HFFc6 (cell line): ENCODE results near the gene SLC23A2. TPM values are rescaled to one million over a fixed set of nuclear protein-coding genes. Genes with fewer than 3 reads are reported as not detected.
A peak's percentile ranks its signal among the peaks of the same experiment; 100 is the strongest.
"Not testable (repeated sequence)": the region's sequence is repeated elsewhere in the genome, so short reads cannot be mapped to it uniquely, and the experiment has no call there.

ENCODE experiments used
- DNase-seq: peaks from one replicate; pipeline ENCODE4 v3.0.0-alpha.2; 2018
- H3K27ac Mint-ChIP-seq: 2 replicates; pipeline ENCODE4 v1.8.0; 2020; ENCODE audit warnings: mild to moderate bottlenecking, mixed read lengths
- H3K27me3 Mint-ChIP-seq: 2 replicates; pipeline ENCODE4 v1.8.0; 2021; ENCODE audit warnings: mild to moderate bottlenecking, moderate library complexity, mixed read lengths; ENCODE audit not compliant: insufficient read depth
- H3K36me3 Mint-ChIP-seq: 2 replicates; pipeline ENCODE4 v1.8.0; 2021; ENCODE audit warnings: low read depth, mixed read lengths
- H3K4me1 Mint-ChIP-seq: 2 replicates; pipeline ENCODE4 v1.8.0; 2020; ENCODE audit warnings: low read depth, mixed read lengths
- H3K4me3 Mint-ChIP-seq: 2 replicates; pipeline ENCODE4 v1.8.0; 2020; ENCODE audit warnings: mild to moderate bottlenecking, moderate library complexity, mixed read lengths
- H3K9me3 Mint-ChIP-seq: 2 replicates; pipeline ENCODE4 v1.8.0; 2020; ENCODE audit warnings: mild to moderate bottlenecking, mixed read lengths
- total RNA-seq, 6 experiments: library from RNA; stranded (reverse); fragmentation: NEBNext Ultra II Directional; extraction: Animal tissue kit (Norgen Biotek cat#: 25700); gene quantifications; 2 replicates in 1 of 6; 3 replicates in 5 of 6; pipeline ENCODE4 v1.2.3, GENCODE V29; 2021
- TF ChIP-seq, protein P1 (sequence below): fragments of 200-600 bp; sonication (generic); IDR thresholded peaks from 2 replicates; pipeline ENCODE4 v1.5.0; 2021; ENCODE audit warnings: antibody characterized with exemption, mild to moderate bottlenecking

SLC23A2 gene
- total RNA-seq, 6 experiments from 2014 or later, result 12.5 to 17.2 (median 15.7) TPM

- H3K27me3 Mint-ChIP-seq, result peaks cover 16% of the 10 kb centered on the region
- no peaks in the 10 kb centered on the region for H3K9me3 Mint-ChIP-seq
- H3K36me3 Mint-ChIP-seq, result no peaks in the 10 kb centered on the region
- no peaks in the 10 kb centered on the region; the same call in 1 of the 2 replicates for H3K4me1 Mint-ChIP-seq
- no peak overlapping the region for H3K4me3 Mint-ChIP-seq
- TF ChIP-seq, protein P1, sequence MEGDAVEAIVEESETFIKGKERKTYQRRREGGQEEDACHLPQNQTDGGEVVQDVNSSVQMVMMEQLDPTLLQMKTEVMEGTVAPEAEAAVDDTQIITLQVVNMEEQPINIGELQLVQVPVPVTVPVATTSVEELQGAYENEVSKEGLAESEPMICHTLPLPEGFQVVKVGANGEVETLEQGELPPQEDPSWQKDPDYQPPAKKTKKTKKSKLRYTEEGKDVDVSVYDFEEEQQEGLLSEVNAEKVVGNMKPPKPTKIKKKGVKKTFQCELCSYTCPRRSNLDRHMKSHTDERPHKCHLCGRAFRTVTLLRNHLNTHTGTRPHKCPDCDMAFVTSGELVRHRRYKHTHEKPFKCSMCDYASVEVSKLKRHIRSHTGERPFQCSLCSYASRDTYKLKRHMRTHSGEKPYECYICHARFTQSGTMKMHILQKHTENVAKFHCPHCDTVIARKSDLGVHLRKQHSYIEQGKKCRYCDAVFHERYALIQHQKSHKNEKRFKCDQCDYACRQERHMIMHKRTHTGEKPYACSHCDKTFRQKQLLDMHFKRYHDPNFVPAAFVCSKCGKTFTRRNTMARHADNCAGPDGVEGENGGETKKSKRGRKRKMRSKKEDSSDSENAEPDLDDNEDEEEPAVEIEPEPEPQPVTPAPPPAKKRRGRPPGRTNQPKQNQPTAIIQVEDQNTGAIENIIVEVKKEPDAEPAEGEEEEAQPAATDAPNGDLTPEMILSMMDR, result no peak
- no peak overlapping the region for H3K27ac Mint-ChIP-seq
- DNase-seq, result no peak
Observed at GRCh38 chr20:5040345-5040744, 39.0 kb upstream of the SLC23A2 start.

GRCh38 chr20:5039889-5040288 is 38.6 kb upstream of the SLC23A2 start:
- H3K4me1 Mint-ChIP-seq, result no peaks in the 10 kb centered on the region; the same call in 1 of the 2 replicates
- TF ChIP-seq, protein P1, result no peak
- no peaks in the 10 kb centered on the region for H3K9me3 Mint-ChIP-seq
- no peak overlapping the region for H3K4me3 Mint-ChIP-seq
- no peaks in the 10 kb centered on the region for H3K36me3 Mint-ChIP-seq
- DNase-seq, result no peak
- H3K27ac Mint-ChIP-seq, result no peak overlapping the region
- peaks cover 16% of the 10 kb centered on the region for H3K27me3 Mint-ChIP-seq

DNA sequence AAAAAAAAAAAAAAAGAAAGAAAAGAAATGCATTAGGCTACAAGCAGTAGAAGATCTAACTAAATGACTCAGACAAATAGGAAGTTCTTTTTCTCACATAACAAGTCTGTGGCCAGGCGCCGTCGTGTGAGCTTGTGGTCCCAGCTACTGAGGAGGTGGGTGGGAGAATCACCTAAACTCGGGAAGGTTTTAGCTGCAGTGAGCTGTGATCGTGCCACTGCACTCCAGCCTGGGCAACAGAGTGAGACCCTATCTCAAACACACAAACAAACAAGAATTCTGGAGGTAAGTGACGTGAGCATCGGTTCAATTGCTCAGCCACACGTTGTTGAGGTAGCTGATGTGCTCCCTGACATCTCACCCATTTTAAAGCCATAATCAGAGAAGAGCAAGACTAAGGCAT is 37.9 kb upstream of the SLC23A2 start:
- TF ChIP-seq, protein P1, result no peak
- DNase-seq, result no peak
- H3K27ac Mint-ChIP-seq, result no peak overlapping the region
- H3K4me3 Mint-ChIP-seq, result peak overlapping the region; percentile 32; the same call in 1 of the 2 replicates
- no peaks in the 10 kb centered on the region; the same call in 1 of the 2 replicates for H3K4me1 Mint-ChIP-seq
- H3K27me3 Mint-ChIP-seq, result peaks cover 11% of the 10 kb centered on the region
- no peaks in the 10 kb centered on the region for H3K9me3 Mint-ChIP-seq
- no peaks in the 10 kb centered on the region for H3K36me3 Mint-ChIP-seq

- Mint-ChIP-seq H3K4me1 (peaks cover 9% of the 10 kb centered on the region), H3K9me3 (no peaks in the 10 kb centered on the region), H3K27me3 (peaks cover 6% of the 10 kb centered on the region; the same call in 1 of the 2 replicates), H3K36me3 (no peaks in the 10 kb centered on the region), H3K4me3 (no peak overlapping the region), H3K27ac (no peak overlapping the region)
- no peak for DNase-seq
- TF ChIP-seq, protein P1, result no peak
Observed at GRCh38 chr20:5036828-5037227, 35.5 kb upstream of the SLC23A2 start.

DNA sequence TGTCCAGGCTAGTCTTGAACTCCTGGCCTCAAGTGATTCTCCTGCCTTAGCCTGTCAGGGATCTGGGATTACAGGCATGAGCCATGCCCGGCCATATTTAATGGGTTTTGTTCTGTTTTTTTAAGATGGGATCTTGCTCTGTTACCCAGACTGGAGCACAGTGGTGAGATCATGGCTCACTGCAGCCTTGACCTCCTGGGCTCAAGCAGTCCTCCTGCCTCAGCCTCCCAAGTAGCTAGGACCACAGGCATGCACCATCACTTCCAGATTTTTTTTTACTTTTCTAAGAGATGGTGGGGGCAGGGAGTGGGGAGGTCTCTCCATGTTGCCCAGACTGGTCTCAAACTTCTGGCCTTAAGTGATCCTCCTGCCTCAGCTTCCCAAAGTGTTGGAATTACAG is 34.2 kb upstream of the SLC23A2 start:
- not testable (repeated sequence) for H3K9me3 Mint-ChIP-seq, H3K27ac Mint-ChIP-seq, H3K4me1 Mint-ChIP-seq, H3K4me3 Mint-ChIP-seq, H3K36me3 Mint-ChIP-seq, DNase-seq
- H3K27me3 Mint-ChIP-seq, result peaks cover 14% of the 10 kb centered on the region

GRCh38 chr20:5033566-5033965 is 32.3 kb upstream of the SLC23A2 start:
- peak; percentile 28 for DNase-seq
- no peaks in the 10 kb centered on the region for H3K9me3 Mint-ChIP-seq
- no peaks in the 10 kb centered on the region for H3K36me3 Mint-ChIP-seq
- peaks cover 12% of the 10 kb centered on the region for H3K4me1 Mint-ChIP-seq
- peak overlapping the region; percentile 1 for H3K27ac Mint-ChIP-seq
- H3K27me3 Mint-ChIP-seq, result peaks cover 14% of the 10 kb centered on the region
- TF ChIP-seq, protein P1, result no peak
- H3K4me3 Mint-ChIP-seq, result no peak overlapping the region

DNA sequence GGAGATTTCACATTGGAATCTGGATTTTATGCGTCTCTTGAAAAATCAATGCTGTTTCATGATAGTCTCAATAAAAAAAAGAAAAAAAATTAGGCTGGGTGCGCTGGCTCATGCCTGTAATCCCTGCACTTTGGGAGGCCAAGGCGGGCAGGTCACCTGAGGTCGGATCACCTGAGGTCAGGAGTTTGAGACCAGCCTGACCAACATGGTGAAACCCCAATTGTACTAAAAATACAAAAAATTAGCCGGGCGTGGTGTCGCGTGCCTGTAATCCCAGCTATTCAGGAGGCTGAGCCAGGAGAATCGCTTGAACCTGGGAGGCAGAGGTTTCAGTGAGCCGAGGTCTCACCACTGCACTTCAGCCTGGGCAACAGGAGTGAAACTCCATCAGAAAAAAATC is 30.4 kb upstream of the SLC23A2 start:
- not testable (repeated sequence) for H3K36me3 Mint-ChIP-seq, DNase-seq, H3K9me3 Mint-ChIP-seq, H3K27ac Mint-ChIP-seq, H3K4me3 Mint-ChIP-seq
- H3K27me3 Mint-ChIP-seq, result peaks cover 11% of the 10 kb centered on the region
- H3K4me1 Mint-ChIP-seq, result peaks cover 14% of the 10 kb centered on the region
